ENCODE measurements around the gene PTH2. TPM values are rescaled to one million over a fixed set of nuclear protein-coding genes. Genes with fewer than 3 reads are reported as not detected.
"Not testable (repeated sequence)": the region's sequence is repeated elsewhere in the genome, so short reads cannot be mapped to it uniquely, and the experiment has no call there.

PTH2 gene
- total and polyA plus RNA-seq, 9 donors: not detected

- 79 to 82% (median 80%) methylated on average over 3 of the region's 3 CpGs for WGBS, 3 donors
- Histone ChIP-seq H3K27me3 (no peaks in the 10 kb centered on the region), H3K4me1 (ENCODE audit: insufficient read depth) (no peaks in the 10 kb centered on the region), H3K9me3 (peaks cover 0 to 3% of the 10 kb centered on the region in 2 donors), H3K36me3 (no peaks in the 10 kb centered on the region), H3K4me3 (no peak overlapping the region), H3K27ac (no peak overlapping the region)
- no peak for DNase-seq
- TF ChIP-seq EP300 (IDR thresholded peaks at IDR 0.05): no peak
- TF ChIP-seq CTCF (IDR thresholded peaks at IDR 0.05): no peak
- intact Hi-C loops (cut with DNase I): loop anchor here in 1 of 4 donors (10.0 kb wide), 1 partner anchor 56 kb away; no protein-coding TSS in a partner anchor
Observed at GRCh38 chr19:49378512-49378911, 44.7 kb downstream of the PTH2 start.

- TF ChIP-seq EP300 (IDR thresholded peaks at IDR 0.05) (no peak), CTCF (IDR thresholded peaks at IDR 0.05) (no peak), POLR2A (IDR thresholded peaks at IDR 0.05) (no peak)
- no peak for DNase-seq
- Histone ChIP-seq H3K4me3 (no peak overlapping the region), H3K27ac (no peak overlapping the region), H3K27me3 (no peaks in the 10 kb centered on the region), H3K9me3 (no peaks in the 10 kb centered on the region), H3K4me1 (ENCODE audit: insufficient read depth) (no peaks in the 10 kb centered on the region), H3K36me3 (no peaks in the 10 kb centered on the region)
- intact Hi-C loops (cut with DNase I): loop anchor here in 1 of 4 donors (10.0 kb wide), 1 partner anchor 60 kb away; no protein-coding TSS in a partner anchor
- WGBS, 3 donors: 84 to 91% (median 88%) methylated on average over 16 of the region's 16 CpGs
Observed at GRCh38 chr19:49374665-49375434, 48.4 kb downstream of the PTH2 start.

- not testable (repeated sequence) for H3K4me1 ChIP-seq (ENCODE audit: insufficient read depth); DNase-seq; H3K4me3 ChIP-seq; H3K27ac ChIP-seq; H3K27me3 ChIP-seq; H3K9me3 ChIP-seq; H3K36me3 ChIP-seq
- intact Hi-C loops (cut with DNase I): loop anchor here in 1 of 4 donors (10.0 kb wide), 1 partner anchor 62 kb away; no protein-coding TSS in a partner anchor
- 79 to 84% (median 81%) methylated on average over 3 of the region's 3 CpGs for WGBS, 3 donors
Observed at GRCh38 chr19:49373174-49373573, 50.1 kb downstream of the PTH2 start.

Other genes with a start within 250 kb of the PTH2 start
- gene SLC6A16, start 98.2 kb downstream of the PTH2 start, total RNA-seq: 1 to 10 TPM; 1.8 to 9.3 (median 4.6) TPM
- gene SLC6A16, start 98.2 kb downstream of the PTH2 start, polyA plus RNA-seq: 1 to 10 TPM; 3.3 to 5.3 TPM
- 10 to 100 TPM in 1 of 7 donors, 1 to 10 TPM in 6; 1.5 to 11.6 (median 5.4) TPM for gene CD37, start 88.0 kb downstream of the PTH2 start, total RNA-seq
- 10 to 100 TPM in 1 of 2 donors, 1 to 10 TPM in 1; 3.5 to 21.5 TPM for gene CD37, start 88.0 kb downstream of the PTH2 start, polyA plus RNA-seq
- 10 to 100 TPM; 27.8 to 63.1 (median 47.3) TPM for gene TEAD2, start 61.0 kb downstream of the PTH2 start, total RNA-seq
- gene TEAD2, start 61.0 kb downstream of the PTH2 start, polyA plus RNA-seq: 10 to 100 TPM; 34.0 to 38.4 TPM
- 1 to 10 TPM in 5 of 7 donors, under 1 TPM in 1, not detected in 1; 0.22 to 2.4 (median 1.3) TPM for gene DKKL1, start 59.6 kb downstream of the PTH2 start, total RNA-seq
- gene DKKL1, start 59.6 kb downstream of the PTH2 start, polyA plus RNA-seq: under 1 TPM; 0.35 to 0.42 TPM
- gene KASH5, start 35.2 kb downstream of the PTH2 start, total RNA-seq: under 1 TPM in 1 of 7 donors, not detected in 6; 0.23 TPM
- gene KASH5, start 35.2 kb downstream of the PTH2 start, polyA plus RNA-seq: under 1 TPM in 1 of 2 donors, not detected in 1; 0.15 TPM
- not detected for gene GFY, start 1.9 kb upstream of the PTH2 start, total RNA-seq
- gene GFY, start 1.9 kb upstream of the PTH2 start, polyA plus RNA-seq: not detected
- gene SLC17A7, start 18.1 kb upstream of the PTH2 start, total RNA-seq: under 1 TPM in 5 of 7 donors, not detected in 2; 0.15 to 0.57 (median 0.17) TPM
- 1 to 10 TPM in 1 of 2 donors, under 1 TPM in 1; 0.19 to 2.5 TPM for gene SLC17A7, start 18.1 kb upstream of the PTH2 start, polyA plus RNA-seq
- gene PIH1D1, start 28.4 kb upstream of the PTH2 start, total RNA-seq: 10 to 100 TPM; 42.6 to 69.4 (median 58.5) TPM
- gene PIH1D1, start 28.4 kb upstream of the PTH2 start, polyA plus RNA-seq: 10 to 100 TPM; 28.6 to 63.5 TPM
- 10 to 100 TPM; 15.8 to 24.2 (median 20.2) TPM for gene ALDH16A1, start 29.8 kb upstream of the PTH2 start, total RNA-seq
- 10 to 100 TPM in 1 of 2 donors, under 1 TPM in 1; 0.93 to 22.5 TPM for gene ALDH16A1, start 29.8 kb upstream of the PTH2 start, polyA plus RNA-seq
- 10 to 100 TPM in 5 of 7 donors, 1 to 10 TPM in 2; 5.1 to 15.2 (median 12.2) TPM for gene FLT3LG, start 50.8 kb upstream of the PTH2 start, total RNA-seq
- 10 to 100 TPM in 1 of 2 donors, 1 to 10 TPM in 1; 3.9 to 15.3 TPM for gene FLT3LG, start 50.8 kb upstream of the PTH2 start, polyA plus RNA-seq
- 1,000 to 10,000 TPM; 4,998 to 9,736 (median 6,664) TPM for gene RPL13A, start 64.2 kb upstream of the PTH2 start, total RNA-seq
- gene RPL13A, start 64.2 kb upstream of the PTH2 start, polyA plus RNA-seq: 1,000 to 10,000 TPM; 3,682 to 6,907 TPM
- over 10,000 TPM in 2 of 7 donors, 1,000 to 10,000 TPM in 5; 2,881 to 13,366 (median 4,211) TPM for gene RPS11, start 73.0 kb upstream of the PTH2 start, total RNA-seq
- 1,000 to 10,000 TPM; 8,754 to 9,572 TPM for gene RPS11, start 73.0 kb upstream of the PTH2 start, polyA plus RNA-seq
- 100 to 1,000 TPM; 158 to 247 (median 238) TPM for gene FCGRT, start 89.2 kb upstream of the PTH2 start, total RNA-seq
- 100 to 1,000 TPM; 180 to 295 TPM for gene FCGRT, start 89.2 kb upstream of the PTH2 start, polyA plus RNA-seq
- 10 to 100 TPM; 26.4 to 54.8 (median 37.8) TPM for gene RCN3, start 104.6 kb upstream of the PTH2 start, total RNA-seq
- gene RCN3, start 104.6 kb upstream of the PTH2 start, polyA plus RNA-seq: 10 to 100 TPM; 13.6 to 37.5 TPM
- 10 to 100 TPM; 44.8 to 70.1 (median 58.7) TPM for gene NOSIP, start 157.1 kb upstream of the PTH2 start, total RNA-seq
- gene NOSIP, start 157.1 kb upstream of the PTH2 start, polyA plus RNA-seq: 10 to 100 TPM; 31.0 to 65.0 TPM
- 1 to 10 TPM in 3 of 7 donors, under 1 TPM in 1, not detected in 3; 0.77 to 4.0 (median 1.6) TPM for gene PRRG2, start 157.9 kb upstream of the PTH2 start, total RNA-seq
- under 1 TPM; 0.65 to 0.75 TPM for gene PRRG2, start 157.9 kb upstream of the PTH2 start, polyA plus RNA-seq
- gene PRR12, start 167.7 kb upstream of the PTH2 start, total RNA-seq: 10 to 100 TPM in 5 of 7 donors, 1 to 10 TPM in 2; 8.1 to 44.1 (median 31.8) TPM
- 10 to 100 TPM in 1 of 2 donors, 1 to 10 TPM in 1; 2.8 to 22.8 TPM for gene PRR12, start 167.7 kb upstream of the PTH2 start, polyA plus RNA-seq
- gene RRAS, start 216.7 kb upstream of the PTH2 start, total RNA-seq: 10 to 100 TPM; 28.7 to 62.8 (median 37.6) TPM
- 10 to 100 TPM; 24.2 to 63.4 TPM for gene RRAS, start 216.7 kb upstream of the PTH2 start, polyA plus RNA-seq
- 10 to 100 TPM; 14.9 to 94.6 (median 68.8) TPM for gene SCAF1, start 218.8 kb upstream of the PTH2 start, total RNA-seq
- gene SCAF1, start 218.8 kb upstream of the PTH2 start, polyA plus RNA-seq: 10 to 100 TPM in 1 of 2 donors, 1 to 10 TPM in 1; 3.3 to 29.1 TPM
- 10 to 100 TPM; 46.1 to 89.0 (median 69.5) TPM for gene IRF3, start 242.4 kb upstream of the PTH2 start, total RNA-seq
- 10 to 100 TPM; 24.2 to 76.9 TPM for gene IRF3, start 242.4 kb upstream of the PTH2 start, polyA plus RNA-seq
- 10 to 100 TPM in 6 of 7 donors, 1 to 10 TPM in 1; 8.0 to 21.0 (median 15.6) TPM for gene BCL2L12, start 242.5 kb upstream of the PTH2 start, total RNA-seq
- gene BCL2L12, start 242.5 kb upstream of the PTH2 start, polyA plus RNA-seq: 10 to 100 TPM in 1 of 2 donors, 1 to 10 TPM in 1; 6.7 to 17.7 TPM